ENCODE data around the gene GPC6.

DNA sequence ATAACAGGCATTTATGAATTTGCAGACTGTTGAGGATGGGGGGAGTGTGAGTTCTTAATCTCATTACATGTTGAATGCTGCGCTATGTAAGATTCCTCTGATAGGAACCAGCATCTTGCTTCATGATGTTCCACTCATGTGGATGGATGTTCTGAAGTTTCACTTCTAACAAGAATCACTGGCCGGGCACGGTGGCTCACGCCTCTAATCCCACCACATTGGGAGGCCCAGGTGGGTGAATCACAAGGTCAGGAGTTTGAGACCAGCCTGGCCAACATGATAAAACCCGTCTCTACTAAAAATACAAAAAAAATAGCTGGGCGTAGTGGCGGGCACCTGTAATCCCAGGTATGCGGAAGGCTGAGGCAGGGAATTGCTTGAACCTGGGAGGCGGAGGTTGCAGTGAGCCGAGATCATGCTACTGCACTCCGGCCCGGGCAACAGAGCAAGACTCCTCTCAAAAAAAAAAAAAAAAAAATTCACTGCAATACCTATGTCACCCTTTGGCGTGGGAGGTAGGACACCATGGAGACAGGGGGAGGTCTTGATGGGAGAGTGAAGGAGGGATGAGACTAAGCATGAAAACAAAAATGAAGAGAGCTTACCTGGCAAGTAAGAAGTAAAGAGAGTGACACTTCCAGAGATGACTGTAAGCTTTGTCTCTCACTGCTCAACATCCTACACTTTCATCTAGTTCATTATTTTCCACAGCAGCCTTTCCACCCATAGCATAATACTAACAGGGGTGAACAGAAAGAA is 1119.8 kb downstream of the GPC6 start:
- TF ChIP-seq ATF3 (IDR thresholded peaks at IDR 0.05) (no peak), SP1 (IDR thresholded peaks at IDR 0.05) (no peak), JUND (IDR thresholded peaks at IDR 0.05) (no peak), REST (IDR thresholded peaks at IDR 0.05) (no peak), MAX (IDR thresholded peaks at IDR 0.05) (no peak), GABPA (IDR thresholded peaks at IDR 0.05 in 1 of 2, conservative IDR thresholded peaks at IDR 0.05 in 1 of 2) (no peak), RAD21 (IDR thresholded peaks at IDR 0.05) (no peak), EGR1 (IDR thresholded peaks at IDR 0.05; ENCODE audit: low read depth in 2 of 2) (no peak)
- TF ChIP-seq, protein P1, sequence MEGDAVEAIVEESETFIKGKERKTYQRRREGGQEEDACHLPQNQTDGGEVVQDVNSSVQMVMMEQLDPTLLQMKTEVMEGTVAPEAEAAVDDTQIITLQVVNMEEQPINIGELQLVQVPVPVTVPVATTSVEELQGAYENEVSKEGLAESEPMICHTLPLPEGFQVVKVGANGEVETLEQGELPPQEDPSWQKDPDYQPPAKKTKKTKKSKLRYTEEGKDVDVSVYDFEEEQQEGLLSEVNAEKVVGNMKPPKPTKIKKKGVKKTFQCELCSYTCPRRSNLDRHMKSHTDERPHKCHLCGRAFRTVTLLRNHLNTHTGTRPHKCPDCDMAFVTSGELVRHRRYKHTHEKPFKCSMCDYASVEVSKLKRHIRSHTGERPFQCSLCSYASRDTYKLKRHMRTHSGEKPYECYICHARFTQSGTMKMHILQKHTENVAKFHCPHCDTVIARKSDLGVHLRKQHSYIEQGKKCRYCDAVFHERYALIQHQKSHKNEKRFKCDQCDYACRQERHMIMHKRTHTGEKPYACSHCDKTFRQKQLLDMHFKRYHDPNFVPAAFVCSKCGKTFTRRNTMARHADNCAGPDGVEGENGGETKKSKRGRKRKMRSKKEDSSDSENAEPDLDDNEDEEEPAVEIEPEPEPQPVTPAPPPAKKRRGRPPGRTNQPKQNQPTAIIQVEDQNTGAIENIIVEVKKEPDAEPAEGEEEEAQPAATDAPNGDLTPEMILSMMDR (IDR thresholded peaks at IDR 0.05; ENCODE audit: low read depth, low read length, missing input control) = no peak

All from liver (tissue), 3 donors.